CD14-positive monocyte (primary cell): ENCODE data around the gene YTHDC2. TPM values are rescaled to one million over a fixed set of nuclear protein-coding genes. Genes with fewer than 3 reads are reported as not detected.

ENCODE experiments used
- DNase-seq, 3 donors: peaks; one replicate each; pipeline ENCODE4 v3.0.0-alpha.2; 2011 to 2022
- H2AFZ ChIP-seq: 2 replicates; pipeline ENCODE4 v1.6.0; 2012; ENCODE audit warnings: mild to moderate bottlenecking, low read depth, low read length, inconsistent platforms; ENCODE audit not compliant: insufficient read depth, poor library complexity, severe bottlenecking
- H3K27ac ChIP-seq, 2 donors: 1 replicate in 1 of 2; 2 replicates in 1 of 2; pipeline ENCODE4 v1.5.1; 2012 to 2013; ENCODE audit warnings: low read length in 2 of 2, control low read depth in 1 of 2, inconsistent platforms in 1 of 2, low read depth in 1 of 2, mild to moderate bottlenecking in 1 of 2
- H3K27me3 ChIP-seq, 2 donors: one replicate each; pipeline versions ENCODE4 v1.6.0 to v1.6.1; 2011 to 2013; ENCODE audit warnings: low read length in 2 of 2; ENCODE audit not compliant: control insufficient read depth in 2 of 2, insufficient read depth in 2 of 2
- H3K36me3 ChIP-seq, 2 donors: replicated peaks in 1 of 2; 1 replicate in 1 of 2; 2 replicates in 1 of 2; pipeline versions ENCODE4 v1.5.1 to v1.6.1; 2012 to 2013; ENCODE audit warnings: low read length in 2 of 2, control low read depth in 1 of 2, inconsistent platforms in 1 of 2, mild to moderate bottlenecking in 1 of 2; ENCODE audit not compliant: insufficient read depth in 2 of 2, control insufficient read depth in 1 of 2
- H3K4me1 ChIP-seq, 2 donors: 1 replicate in 1 of 2; 2 replicates in 1 of 2; pipeline versions ENCODE4 v1.5.1 to v1.6.1; 2012 to 2013; ENCODE audit warnings: low read length in 2 of 2, control low read depth in 1 of 2, inconsistent platforms in 1 of 2, mild to moderate bottlenecking in 1 of 2, moderate library complexity in 1 of 2; ENCODE audit not compliant: insufficient read depth in 2 of 2, control insufficient read depth in 1 of 2
- H3K4me2 ChIP-seq: replicated peaks from 2 replicates; pipeline ENCODE3; 2012; ENCODE audit warnings: low read length, moderate library complexity, mild to moderate bottlenecking; ENCODE audit not compliant: poor library complexity, severe bottlenecking; ENCODE audit errors: extremely low read depth
- H3K4me3 ChIP-seq, 3 experiments: fragments of 200-600 bp in 1 of 3; sonication (generic) in 1 of 3; replicated peaks in 1 of 3; 1 replicate in 2 of 3; 2 replicates in 1 of 3; pipeline ENCODE4 v1.5.1; 2011 to 2013; ENCODE audit warnings: low read length in 3 of 3, mild to moderate bottlenecking in 3 of 3, control low read depth in 2 of 3, low read depth in 2 of 3, inconsistent platforms in 1 of 3, moderate library complexity in 1 of 3
- H3K79me2 ChIP-seq: 2 replicates; pipeline ENCODE4 v1.6.0; 2012; ENCODE audit warnings: mild to moderate bottlenecking, control low read depth, inconsistent platforms, low read length, moderate library complexity; ENCODE audit not compliant: insufficient read depth
- H3K9ac ChIP-seq: 2 replicates; pipeline ENCODE4 v1.6.0; 2017; ENCODE audit warnings: low read length, mild to moderate bottlenecking; ENCODE audit not compliant: insufficient read depth, poor library complexity, severe bottlenecking
- H3K9me3 ChIP-seq, 2 donors: replicated peaks in 1 of 2; 1 replicate in 1 of 2; 2 replicates in 1 of 2; pipeline versions ENCODE4 v1.5.1 to v1.6.1; 2012 to 2013; ENCODE audit warnings: low read length in 2 of 2, control low read depth in 1 of 2; ENCODE audit not compliant: control insufficient read depth in 1 of 2, insufficient read depth in 1 of 2
- H4K20me1 ChIP-seq: 2 replicates; pipeline ENCODE4 v1.6.0; 2012; ENCODE audit warnings: mild to moderate bottlenecking, low read length, control low read depth, moderate library complexity; ENCODE audit not compliant: insufficient read depth
- H3K27ac Mint-ChIP-seq, 7 donors: one replicate each; pipeline ENCODE4 v1.8.0; 2020; ENCODE audit warnings: mild to moderate bottlenecking in 7 of 7, mixed read lengths in 7 of 7, moderate library complexity in 6 of 7, inconsistent platforms in 2 of 7
- H3K27me3 Mint-ChIP-seq, 3 donors: one replicate each; pipeline ENCODE4 v1.8.0; 2021 to 2022; ENCODE audit warnings: low read depth in 3 of 3, mild to moderate bottlenecking in 3 of 3, mixed read lengths in 3 of 3, moderate library complexity in 3 of 3, inconsistent platforms in 1 of 3
- H3K36me3 Mint-ChIP-seq, 2 donors: one replicate each; pipeline ENCODE4 v1.8.0; 2020; ENCODE audit warnings: mixed read lengths in 2 of 2, inconsistent platforms in 1 of 2, mild to moderate bottlenecking in 1 of 2
- H3K4me1 Mint-ChIP-seq: one replicate; pipeline ENCODE4 v1.8.0; 2020; ENCODE audit warnings: mild to moderate bottlenecking, mixed read lengths
- H3K4me3 Mint-ChIP-seq, 2 donors: one replicate each; pipeline ENCODE4 v1.8.0; 2020; ENCODE audit warnings: mild to moderate bottlenecking in 2 of 2, mixed read lengths in 2 of 2, moderate library complexity in 1 of 2
- H3K9me3 Mint-ChIP-seq, 7 donors: one replicate each; pipeline ENCODE4 v1.8.0; 2020 to 2022; ENCODE audit warnings: mixed read lengths in 7 of 7, mild to moderate bottlenecking in 6 of 7, moderate library complexity in 6 of 7, inconsistent platforms in 2 of 7
- CTCF ChIP-seq: fragments of 200-600 bp; IDR thresholded peaks from one replicate; pipeline ENCODE4 v1.8.0; 2022; ENCODE audit warnings: antibody characterized with exemption, mild to moderate bottlenecking
- WGBS: methylation state at CpG from one replicate; pipeline ENCODE4 v1.1.5; 2013; ENCODE audit warnings: missing lambda C conversion rate; ENCODE audit not compliant: insufficient coverage; 5-methylcytosine and 5-hydroxymethylcytosine counted together
- intact Hi-C, 2 donors: fragments of 100-400 bp; cut with micrococcal nuclease; formaldehyde crosslinking; loops; one replicate each; pipeline versions ENCODE4 v1.15.0 to v1.15.1; 2023
- polyA plus RNA-seq, 3 donors: library from polyadenylated mRNA; depleted of rRNA in 1 of 3; unstranded in 2 of 3; stranded (reverse) in 1 of 3; fragments of 300-500 nt in 2 of 3; fragments of >200 nt in 1 of 3; fragmentation: Illumina TruSeq in 2 of 3; gene quantifications; 1 replicate in 2 of 3; 2 replicates in 1 of 3; pipeline ENCODE4 v1.2.3, GENCODE V29; 2012 to 2021

Gene YTHDC2
- polyA plus RNA-seq, 3 donors: 5.8 to 10.3 (median 10.3) TPM

- Mint-ChIP-seq H3K27me3 (peaks cover 51 to 58% (median 55%) of the 10 kb centered on the region in 3 donors), H3K9me3 (peaks cover 0 to 5% (median 2%) of the 10 kb centered on the region in 7 donors), H3K4me1 (peaks cover 5% of the 10 kb centered on the region), H3K36me3 (no peaks in the 10 kb centered on the region), H3K4me3 (peak overlapping the region in 1 of 2 donors; percentile 29), H3K27ac (no peak overlapping the region)
- Histone ChIP-seq H3K4me3 (no peak overlapping the region), H4K20me1 (no peaks in the 10 kb centered on the region), H3K9me3 (no peaks in the 10 kb centered on the region), H3K79me2 (peaks cover 2% of the 10 kb centered on the region), H3K4me2 (no peak overlapping the region), H3K27ac (no peak overlapping the region), H3K9ac (no peak overlapping the region), H3K4me1 (no peaks in the 10 kb centered on the region), H3K27me3 (peaks cover 68 to 74% of the 10 kb centered on the region in 2 donors), H2AFZ (no peak overlapping the region), H3K36me3 (no peaks in the 10 kb centered on the region)
- TF ChIP-seq CTCF: no peak
- DNase-seq: no peak
- intact Hi-C loops: no loop called here
These were observed 4.7 kb upstream of the YTHDC2 start for GRCh38 chr5:113508756-113509155.

GRCh38 chr5:113510836-113511451, 2.5 kb upstream of the YTHDC2 start:
- Histone ChIP-seq H3K4me2 (no peak overlapping the region), H3K36me3 (peaks cover 1 to 3% of the 10 kb centered on the region in 2 donors), H4K20me1 (no peaks in the 10 kb centered on the region), H3K4me3 (no peak overlapping the region), H2AFZ (no peak overlapping the region), H3K79me2 (peaks cover 20% of the 10 kb centered on the region), H3K4me1 (peaks cover 6 to 7% of the 10 kb centered on the region in 2 donors), H3K9me3 (no peaks in the 10 kb centered on the region), H3K9ac (no peak overlapping the region), H3K27ac (no peak overlapping the region), H3K27me3 (peaks cover 48 to 53% of the 10 kb centered on the region in 2 donors)
- Mint-ChIP-seq H3K27ac (no peak overlapping the region), H3K4me3 (no peak overlapping the region), H3K27me3 (peaks cover 40 to 47% (median 44%) of the 10 kb centered on the region in 3 donors), H3K4me1 (peaks cover 19% of the 10 kb centered on the region), H3K9me3 (peaks cover 0 to 4% (median 2%) of the 10 kb centered on the region in 7 donors), H3K36me3 (peaks cover 2 to 8% of the 10 kb centered on the region in 2 donors)
- peak; percentile 40 for TF ChIP-seq CTCF
- 94% methylated on average over 3 of the region's 6 CpGs for WGBS
- DNase-seq: peak in 2 of 3 donors; percentile 21 to 30
- intact Hi-C loops: no loop called here
